ENCODE data around the gene CDC6.

The CDC6 gene

GRCh38 chr17:40312893-40313667, 25.4 kb downstream of the CDC6 start:
- no peak for TF ChIP-seq ZNF274 (IDR thresholded peaks at IDR 0.05; ENCODE audit: low read depth, low read length)
- H3K4me3 ChIP-seq (ENCODE audit: low read length) = no peak overlapping the region

DNA sequence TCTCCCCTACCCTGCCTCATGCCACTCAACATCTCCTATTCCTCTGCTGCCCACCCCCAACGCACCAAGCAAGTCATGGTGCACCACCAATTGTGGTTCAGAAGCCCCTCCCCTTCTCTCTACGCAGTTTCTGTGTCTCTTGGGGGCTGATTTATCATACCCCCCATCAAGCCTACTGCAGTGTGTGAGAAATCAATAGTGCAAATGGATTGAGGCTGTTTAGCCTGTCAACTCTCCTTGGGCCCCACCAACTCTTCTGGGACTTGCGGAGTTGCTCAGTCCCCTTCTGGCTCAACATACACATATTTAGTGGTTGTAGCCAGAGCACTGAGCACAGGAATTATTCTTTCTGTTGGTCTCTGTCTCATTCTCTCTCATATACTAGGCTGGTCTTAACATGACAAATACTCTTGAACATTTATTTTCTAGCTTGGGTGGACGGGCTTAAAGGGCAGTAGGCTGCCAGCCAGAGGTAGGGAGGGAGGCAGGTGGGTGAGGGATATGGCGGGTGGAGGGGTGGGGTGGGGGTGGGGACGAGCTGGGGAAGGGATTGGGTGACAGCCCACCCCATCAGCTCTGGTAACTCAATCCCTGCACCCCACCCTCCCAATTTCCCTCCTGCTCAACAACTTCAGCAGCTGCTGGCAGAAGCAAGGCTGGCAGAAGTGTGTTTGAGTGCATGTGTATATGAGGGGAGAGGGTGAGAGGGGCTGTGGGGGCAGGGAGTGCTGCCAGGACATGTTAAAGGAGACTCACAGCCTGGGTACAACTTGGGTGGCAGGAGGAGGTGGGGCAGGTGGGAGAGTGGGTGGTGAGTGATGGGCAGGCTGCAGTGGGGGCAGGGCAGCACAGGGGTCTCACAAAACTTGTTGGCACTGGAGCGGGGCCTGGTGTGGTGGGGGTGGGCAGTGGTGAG, 26.2 kb downstream of the CDC6 start:
- no peak overlapping the region for H3K4me3 ChIP-seq (ENCODE audit: low read length)
- no peak for TF ChIP-seq ZNF274 (IDR thresholded peaks at IDR 0.05; ENCODE audit: low read depth, low read length)

DNA sequence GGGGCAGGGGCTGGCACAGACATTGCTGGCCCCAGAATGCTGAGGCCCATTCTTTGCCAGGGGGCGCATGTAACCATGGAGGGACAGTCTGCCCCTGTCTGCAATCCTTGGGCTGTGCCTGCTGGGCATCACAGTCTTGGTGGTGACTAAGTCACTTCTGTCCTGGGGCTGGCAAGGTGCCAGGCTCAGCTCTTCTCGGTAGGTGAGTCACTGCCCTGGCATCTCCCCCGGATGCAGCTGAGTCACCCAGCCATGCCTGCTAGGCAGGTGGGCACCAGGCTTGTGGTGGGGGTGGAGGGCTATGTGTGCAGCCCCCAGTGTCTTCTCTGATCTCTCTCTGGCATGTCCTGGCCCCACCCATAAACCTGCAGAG, 26.9 kb downstream of the CDC6 start:
- H3K4me3 ChIP-seq (ENCODE audit: low read length) = no peak overlapping the region
- no peak for TF ChIP-seq ZNF274 (IDR thresholded peaks at IDR 0.05; ENCODE audit: low read depth, low read length)

GRCh38 chr17:40315206-40315605, 27.5 kb downstream of the CDC6 start:
- H3K4me3 ChIP-seq (ENCODE audit: low read length) = no peak overlapping the region
- no peak for TF ChIP-seq ZNF274 (IDR thresholded peaks at IDR 0.05; ENCODE audit: low read depth, low read length)

GRCh38 chr17:40315678-40316570, 28.2 kb downstream of the CDC6 start:
- no peak for TF ChIP-seq ZNF274 (IDR thresholded peaks at IDR 0.05; ENCODE audit: low read depth, low read length)
- H3K4me3 ChIP-seq (ENCODE audit: low read length) = no peak overlapping the region

DNA sequence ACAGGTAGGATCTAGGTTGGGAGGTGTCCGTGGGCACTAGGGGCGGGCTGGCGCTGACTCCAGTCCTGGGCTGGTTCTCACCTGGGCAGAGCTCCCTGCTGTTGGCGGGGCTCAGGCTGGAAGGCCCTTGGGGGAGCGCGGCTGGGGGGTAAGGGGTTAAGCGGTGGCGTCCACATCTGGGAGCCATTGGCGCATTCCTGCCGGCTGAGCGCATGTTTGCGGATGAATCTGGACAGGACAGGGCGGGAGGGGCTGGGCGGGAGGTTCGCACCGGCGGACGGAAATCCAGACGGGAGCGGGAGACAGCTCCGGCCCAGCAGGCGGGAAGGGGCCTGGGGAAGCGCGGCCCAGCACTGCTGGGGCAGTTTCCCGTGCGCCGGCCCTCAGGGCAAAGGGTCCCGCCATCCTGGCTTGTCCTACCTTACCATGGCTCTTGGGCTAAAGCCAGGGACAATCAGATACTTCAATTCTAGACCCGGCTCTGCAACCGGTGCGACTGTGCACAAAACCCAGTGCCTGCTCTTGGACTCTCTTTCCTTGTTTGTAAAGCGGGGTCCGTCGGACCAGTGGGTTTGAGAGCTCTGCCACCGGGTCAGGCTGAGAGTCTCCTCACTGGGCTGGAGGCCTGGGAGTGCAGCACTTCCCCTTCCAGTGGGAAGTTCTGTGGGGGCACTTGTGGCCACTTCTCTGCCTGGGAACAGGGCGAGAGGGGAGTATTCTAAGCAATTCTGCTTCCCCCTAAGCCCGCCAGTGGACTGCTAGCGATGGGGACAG, 29.1 kb downstream of the CDC6 start:
- TF ChIP-seq ZNF274 (IDR thresholded peaks at IDR 0.05; ENCODE audit: low read depth, low read length) = no peak
- no peak overlapping the region for H3K4me3 ChIP-seq (ENCODE audit: low read length)

DNA sequence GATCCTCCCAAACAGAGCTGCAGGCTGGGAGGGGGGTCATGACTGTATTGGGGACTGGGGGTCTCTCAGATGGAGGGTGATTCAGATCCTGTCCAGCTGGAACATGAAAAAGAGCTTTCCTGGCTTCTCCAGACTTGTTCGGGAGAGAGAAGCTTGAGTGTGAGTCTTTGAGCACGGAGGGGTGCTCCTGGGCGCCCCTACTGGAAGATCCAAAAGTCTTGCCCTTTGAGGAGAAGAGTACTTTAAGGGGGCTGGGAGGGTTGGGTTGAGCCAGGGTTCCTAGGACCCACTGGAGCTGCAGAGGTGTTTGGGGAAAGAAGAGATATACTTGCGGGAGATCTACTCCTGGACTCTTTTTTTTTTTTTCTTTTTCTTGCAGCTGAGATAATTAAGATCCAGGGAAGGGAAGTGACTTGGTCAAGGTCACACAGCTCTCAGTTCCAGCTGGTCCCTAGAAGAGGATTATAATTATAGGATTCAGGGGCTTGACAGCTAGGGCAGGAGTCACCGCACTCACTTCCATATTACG, 29.7 kb downstream of the CDC6 start:
- peak overlapping the region; percentile 55; the same call in 1 of the 2 replicates for H3K4me3 ChIP-seq (ENCODE audit: low read length)
- no peak for TF ChIP-seq ZNF274 (IDR thresholded peaks at IDR 0.05; ENCODE audit: low read depth, low read length)

GRCh38 chr17:40317880-40318829, 30.5 kb downstream of the CDC6 start:
- no peak for TF ChIP-seq ZNF274 (IDR thresholded peaks at IDR 0.05; ENCODE audit: low read depth, low read length)

DNA sequence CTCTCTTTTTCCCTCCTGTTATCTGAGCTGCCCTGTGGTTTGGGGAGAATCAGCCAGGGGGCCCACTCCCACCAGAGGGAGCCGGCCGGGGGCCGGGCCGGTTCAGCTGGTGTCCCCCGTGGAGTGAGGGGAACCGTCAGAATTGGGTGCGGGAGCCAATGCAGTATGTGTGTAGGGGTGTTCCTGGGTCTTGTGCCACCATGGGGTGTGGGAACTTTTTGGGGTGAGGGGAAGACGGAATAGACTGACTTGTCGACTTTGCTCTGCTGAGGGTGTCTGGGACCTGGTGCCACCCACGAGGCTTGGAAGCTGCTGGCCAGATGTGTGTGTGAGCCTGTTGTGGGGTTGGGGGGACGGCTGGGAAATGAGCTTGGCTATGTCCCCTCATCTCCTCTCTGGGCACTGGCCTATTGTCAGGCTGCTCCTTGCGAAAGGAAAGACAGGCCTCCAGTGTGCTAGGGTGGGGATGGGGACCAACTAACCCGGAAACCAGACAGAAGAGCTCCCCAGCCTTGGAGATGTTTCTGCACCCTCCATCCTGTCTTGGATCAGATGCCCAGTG, 31.2 kb downstream of the CDC6 start:
- TF ChIP-seq ZNF274 (IDR thresholded peaks at IDR 0.05; ENCODE audit: low read depth, low read length) = no peak
- peak overlapping the region; percentile 79 for H3K4me3 ChIP-seq (ENCODE audit: low read length)

More at GRCh38 chr17:40317880-40318829, 30.5 kb downstream of the CDC6 start:
- peak overlapping the region; percentile 79 for H3K4me3 ChIP-seq (ENCODE audit: low read length)

DNA sequence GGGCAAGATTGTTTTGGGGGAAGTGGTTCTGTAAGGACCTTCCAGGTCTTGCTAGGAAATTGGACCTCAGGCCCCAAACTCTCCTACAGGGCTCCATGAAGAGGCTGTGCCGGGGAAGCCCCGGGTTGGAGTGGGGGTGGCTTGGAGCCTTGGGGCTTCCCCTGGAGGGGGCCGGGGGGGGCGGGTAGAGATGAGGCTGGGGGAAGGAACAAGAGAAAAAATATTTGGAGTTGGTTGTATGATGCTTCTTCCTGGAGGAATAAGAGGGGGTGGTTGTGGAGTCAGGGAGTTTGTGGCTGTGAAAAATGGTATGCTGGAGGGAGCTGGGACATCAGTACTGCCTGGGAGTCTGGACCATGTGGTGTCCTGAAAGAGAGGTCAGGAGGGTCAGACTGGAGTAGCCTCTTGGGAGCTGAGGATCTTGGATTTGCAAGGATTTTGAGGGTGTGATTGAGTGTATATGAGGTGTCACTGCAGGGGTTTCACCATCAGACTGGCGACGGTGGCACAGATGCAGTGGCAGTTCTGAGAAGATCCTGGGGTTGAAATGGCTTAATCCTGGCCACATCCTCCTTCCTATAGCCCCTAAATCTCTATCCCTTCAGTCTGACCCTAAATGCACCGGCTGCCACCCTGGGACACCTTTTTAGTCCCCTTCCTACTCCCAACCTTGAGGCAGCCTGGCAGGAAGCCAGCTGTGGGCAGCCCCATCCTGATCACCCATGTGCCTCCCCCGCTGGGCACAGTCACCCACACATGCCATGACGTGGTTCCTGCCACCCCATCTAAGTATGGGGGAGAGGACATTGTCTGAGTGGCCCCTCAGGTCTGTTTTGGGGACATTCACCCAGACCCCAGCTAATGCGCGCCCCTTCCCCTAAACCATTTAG, 32.2 kb downstream of the CDC6 start:
- peak overlapping the region; percentile 79 for H3K4me3 ChIP-seq (ENCODE audit: low read length)
- TF ChIP-seq ZNF274 (IDR thresholded peaks at IDR 0.05; ENCODE audit: low read depth, low read length) = no peak

Measured in GM08714 (cell line).